ENCODE results near the gene CNOT3. TPM values are rescaled to one million over a fixed set of nuclear protein-coding genes. Genes with fewer than 3 reads are reported as not detected.

Gene CNOT3
- total RNA-seq, 1 experiment from 2014 or later: 7.7 TPM

- DNase-seq (ENCODE audit: low read depth, low spot score): no peak
These were observed 1.1 kb downstream of the CNOT3 start for GRCh38 chr19:54138489-54139256.

GRCh38 chr19:54141356-54141755 lies 3.8 kb downstream of the CNOT3 start:
- no peak for DNase-seq (ENCODE audit: low read depth, low spot score)
- in situ Hi-C loops (cut with HindIII; ENCODE audit: low pct_unique_long_range_greater_than_20kb, low sequenced_read_pairs): no loop called here

More at GRCh38 chr19:54138489-54139256, 1.1 kb downstream of the CNOT3 start:
- in situ Hi-C loops (cut with HindIII; ENCODE audit: low pct_unique_long_range_greater_than_20kb, low sequenced_read_pairs): no loop called here

GRCh38 chr19:54142166-54142780 lies 4.7 kb downstream of the CNOT3 start:
- in situ Hi-C loops (cut with HindIII; ENCODE audit: low pct_unique_long_range_greater_than_20kb, low sequenced_read_pairs): no loop called here
- no peak for DNase-seq (ENCODE audit: low read depth, low spot score)

- in situ Hi-C loops (cut with HindIII; ENCODE audit: low pct_unique_long_range_greater_than_20kb, low sequenced_read_pairs): no loop called here
- DNase-seq (ENCODE audit: low read depth, low spot score): no peak
These were observed 8.1 kb downstream of the CNOT3 start for GRCh38 chr19:54145541-54146158.

GRCh38 chr19:54147676-54148075 lies 10.1 kb downstream of the CNOT3 start:
- in situ Hi-C loops (cut with HindIII; ENCODE audit: low pct_unique_long_range_greater_than_20kb, low sequenced_read_pairs): no loop called here

GRCh38 chr19:54148158-54148557 lies 10.6 kb downstream of the CNOT3 start:
- in situ Hi-C loops (cut with HindIII; ENCODE audit: low pct_unique_long_range_greater_than_20kb, low sequenced_read_pairs): no loop called here
- no peak for DNase-seq (ENCODE audit: low read depth, low spot score)

More at GRCh38 chr19:54147676-54148075, 10.1 kb downstream of the CNOT3 start:
- DNase-seq (ENCODE audit: low read depth, low spot score): no peak

GRCh38 chr19:54149021-54149812 lies 11.7 kb downstream of the CNOT3 start:
- in situ Hi-C loops (cut with HindIII; ENCODE audit: low pct_unique_long_range_greater_than_20kb, low sequenced_read_pairs): no loop called here

GRCh38 chr19:54151362-54152035 lies 13.9 kb downstream of the CNOT3 start:
- in situ Hi-C loops (cut with HindIII; ENCODE audit: low pct_unique_long_range_greater_than_20kb, low sequenced_read_pairs): no loop called here
- DNase-seq (ENCODE audit: low read depth, low spot score): no peak

More at GRCh38 chr19:54149021-54149812, 11.7 kb downstream of the CNOT3 start:
- DNase-seq (ENCODE audit: low read depth, low spot score): no peak

GRCh38 chr19:54152267-54152666 lies 14.7 kb downstream of the CNOT3 start:
- in situ Hi-C loops (cut with HindIII; ENCODE audit: low pct_unique_long_range_greater_than_20kb, low sequenced_read_pairs): no loop called here
- DNase-seq (ENCODE audit: low read depth, low spot score): no peak

GRCh38 chr19:54152878-54153524 lies 15.4 kb downstream of the CNOT3 start:
- in situ Hi-C loops (cut with HindIII; ENCODE audit: low pct_unique_long_range_greater_than_20kb, low sequenced_read_pairs): no loop called here

GRCh38 chr19:54153731-54154326 lies 16.3 kb downstream of the CNOT3 start:
- in situ Hi-C loops (cut with HindIII; ENCODE audit: low pct_unique_long_range_greater_than_20kb, low sequenced_read_pairs): no loop called here
- DNase-seq (ENCODE audit: low read depth, low spot score): no peak

More at GRCh38 chr19:54152878-54153524, 15.4 kb downstream of the CNOT3 start:
- no peak for DNase-seq (ENCODE audit: low read depth, low spot score)

- in situ Hi-C loops (cut with HindIII; ENCODE audit: low pct_unique_long_range_greater_than_20kb, low sequenced_read_pairs): no loop called here
- no peak for DNase-seq (ENCODE audit: low read depth, low spot score)
These were observed 17.2 kb downstream of the CNOT3 start for GRCh38 chr19:54154603-54155345.

GRCh38 chr19:54155694-54156093 lies 18.1 kb downstream of the CNOT3 start:
- in situ Hi-C loops (cut with HindIII; ENCODE audit: low pct_unique_long_range_greater_than_20kb, low sequenced_read_pairs): no loop called here

GRCh38 chr19:54156490-54156889 lies 18.9 kb downstream of the CNOT3 start:
- in situ Hi-C loops (cut with HindIII; ENCODE audit: low pct_unique_long_range_greater_than_20kb, low sequenced_read_pairs): no loop called here
- no peak for DNase-seq (ENCODE audit: low read depth, low spot score)

More at GRCh38 chr19:54155694-54156093, 18.1 kb downstream of the CNOT3 start:
- no peak for DNase-seq (ENCODE audit: low read depth, low spot score)

- in situ Hi-C loops (cut with HindIII; ENCODE audit: low pct_unique_long_range_greater_than_20kb, low sequenced_read_pairs): no loop called here
- DNase-seq (ENCODE audit: low read depth, low spot score): no peak
These were observed 19.4 kb downstream of the CNOT3 start for GRCh38 chr19:54156953-54157352.

- no peak for DNase-seq (ENCODE audit: low read depth, low spot score)
- in situ Hi-C loops (cut with HindIII; ENCODE audit: low pct_unique_long_range_greater_than_20kb, low sequenced_read_pairs): no loop called here
These were observed 21.3 kb downstream of the CNOT3 start for GRCh38 chr19:54158812-54159351.

Measured in SK-MEL-5 (cell line).